Measurements from ENCODE around the gene NSMCE1. TPM values are rescaled to one million over a fixed set of nuclear protein-coding genes. Genes with fewer than 3 reads are reported as not detected.
"Not testable (repeated sequence)": the region's sequence is repeated elsewhere in the genome, so short reads cannot be mapped to it uniquely, and the experiment has no call there.

NSMCE1 gene
- polyA plus RNA-seq, 3 donors: 51.5 to 56.3 (median 53.4) TPM

GRCh38 chr16:27253526-27253930 is 15.0 kb downstream of the NSMCE1 start:
- 84 to 92% (median 88%) methylated on average over 6 of the region's 6 CpGs for WGBS, 3 donors

GRCh38 chr16:27252206-27252585 is 16.4 kb downstream of the NSMCE1 start:
- 86 to 99% (median 98%) methylated on average over 6 of the region's 6 CpGs for WGBS, 3 donors
- H3K27ac ChIP-seq (ENCODE audit: low read depth, low read length): no peak overlapping the region

More at GRCh38 chr16:27253526-27253930, 15.0 kb downstream of the NSMCE1 start:
- no peak overlapping the region for H3K27ac ChIP-seq (ENCODE audit: low read depth, low read length)

- 94 to 96% (median 96%) methylated on average over 8 of the region's 8 CpGs for WGBS, 3 donors
- H3K27ac ChIP-seq (ENCODE audit: low read depth, low read length): no peak overlapping the region
Measured at GRCh38 chr16:27251541-27252205, 16.9 kb downstream of the NSMCE1 start.

- not testable (repeated sequence) for H3K27ac ChIP-seq (ENCODE audit: low read depth, low read length)
- 98 to 100% (median 99%) methylated on average over 4 of the region's 4 CpGs for WGBS, 3 donors
Measured at GRCh38 chr16:27248886-27249285, 19.7 kb downstream of the NSMCE1 start.

- H3K27ac ChIP-seq (ENCODE audit: low read depth, low read length): no peak overlapping the region
Measured at GRCh38 chr16:27248036-27248435, 20.5 kb downstream of the NSMCE1 start.

GRCh38 chr16:27247076-27247475 is 21.5 kb downstream of the NSMCE1 start:
- WGBS, 3 donors: 49 to 76% (median 75%) methylated on average over 1 of the region's 1 CpG
- H3K27ac ChIP-seq (ENCODE audit: low read depth, low read length): not testable (repeated sequence)

More at GRCh38 chr16:27248036-27248435, 20.5 kb downstream of the NSMCE1 start:
- 89 to 97% (median 93%) methylated on average over 2 of the region's 2 CpGs for WGBS, 3 donors

- WGBS, 3 donors: 55 to 77% (median 73%) methylated on average over 4 of the region's 4 CpGs
- H3K27ac ChIP-seq (ENCODE audit: low read depth, low read length): no peak overlapping the region
Measured at GRCh38 chr16:27246439-27246838, 22.1 kb downstream of the NSMCE1 start.

GRCh38 chr16:27245276-27246172 is 23.0 kb downstream of the NSMCE1 start:
- peak overlapping the region; percentile 17 for H3K27ac ChIP-seq (ENCODE audit: low read depth, low read length)
- 50 to 75% (median 57%) methylated on average over 19 of the region's 19 CpGs for WGBS, 3 donors

- 91 to 93% (median 93%) methylated on average over 7 of the region's 7 CpGs for WGBS, 3 donors
- no peak overlapping the region for H3K27ac ChIP-seq (ENCODE audit: low read depth, low read length)
Measured at GRCh38 chr16:27244363-27244755, 24.2 kb downstream of the NSMCE1 start.

GRCh38 chr16:27243725-27244362 is 24.7 kb downstream of the NSMCE1 start:
- H3K27ac ChIP-seq (ENCODE audit: low read depth, low read length): no peak overlapping the region
- WGBS, 3 donors: 92 to 94% (median 92%) methylated on average over 11 of the region's 11 CpGs

GRCh38 chr16:27242868-27243590 is 25.5 kb downstream of the NSMCE1 start:
- WGBS, 3 donors: 24 to 35% (median 35%) methylated on average over 13 of the region's 13 CpGs
- no peak overlapping the region for H3K27ac ChIP-seq (ENCODE audit: low read depth, low read length)

GRCh38 chr16:27242398-27242797 is 26.2 kb downstream of the NSMCE1 start:
- 71 to 84% (median 73%) methylated on average over 2 of the region's 2 CpGs for WGBS, 3 donors
- H3K27ac ChIP-seq (ENCODE audit: low read depth, low read length): no peak overlapping the region

- no peak overlapping the region for H3K27ac ChIP-seq (ENCODE audit: low read depth, low read length)
- WGBS, 3 donors: 69 to 80% (median 74%) methylated on average over 13 of the region's 13 CpGs
Measured at GRCh38 chr16:27241658-27242057, 26.9 kb downstream of the NSMCE1 start.

GRCh38 chr16:27240948-27241531 is 27.5 kb downstream of the NSMCE1 start:
- WGBS, 3 donors: 65 to 85% (median 66%) methylated on average over 6 of the region's 6 CpGs
- H3K27ac ChIP-seq (ENCODE audit: low read depth, low read length): no peak overlapping the region

GRCh38 chr16:27239906-27240655 is 28.5 kb downstream of the NSMCE1 start:
- no peak overlapping the region for H3K27ac ChIP-seq (ENCODE audit: low read depth, low read length)
- 81 to 90% (median 81%) methylated on average over 9 of the region's 9 CpGs for WGBS, 3 donors

- 97 to 100% (median 98%) methylated on average over 5 of the region's 5 CpGs for WGBS, 3 donors
Measured at GRCh38 chr16:27239026-27239425, 29.5 kb downstream of the NSMCE1 start.

GRCh38 chr16:27238591-27238990 is 30.0 kb downstream of the NSMCE1 start:
- 85 to 94% (median 86%) methylated on average over 2 of the region's 2 CpGs for WGBS, 3 donors
- no peak overlapping the region for H3K27ac ChIP-seq (ENCODE audit: low read depth, low read length)

More at GRCh38 chr16:27239026-27239425, 29.5 kb downstream of the NSMCE1 start:
- H3K27ac ChIP-seq (ENCODE audit: low read depth, low read length): no peak overlapping the region

Data from adipose tissue (tissue), 3 donors.